GM12865 (cell line): ENCODE data around the gene HIC1.

Source experiments
- DNase-seq: peaks from one replicate; pipeline ENCODE4 v3.0.0; 2010; ENCODE audit warnings: low read depth
- H3K4me3 ChIP-seq: 2 replicates; pipeline ENCODE4 v1.5.1; 2011; ENCODE audit warnings: mild to moderate bottlenecking, low read depth, low read length, control low read depth
- TF ChIP-seq, protein P1 (sequence below): IDR thresholded peaks from 2 replicates; pipeline ENCODE4 v1.5.1; 2011; ENCODE audit warnings: low read length, control low read depth, low read depth, inconsistent platforms; ENCODE audit not compliant: insufficient read depth; ENCODE audit errors: missing control alignments

The HIC1 gene

DNA sequence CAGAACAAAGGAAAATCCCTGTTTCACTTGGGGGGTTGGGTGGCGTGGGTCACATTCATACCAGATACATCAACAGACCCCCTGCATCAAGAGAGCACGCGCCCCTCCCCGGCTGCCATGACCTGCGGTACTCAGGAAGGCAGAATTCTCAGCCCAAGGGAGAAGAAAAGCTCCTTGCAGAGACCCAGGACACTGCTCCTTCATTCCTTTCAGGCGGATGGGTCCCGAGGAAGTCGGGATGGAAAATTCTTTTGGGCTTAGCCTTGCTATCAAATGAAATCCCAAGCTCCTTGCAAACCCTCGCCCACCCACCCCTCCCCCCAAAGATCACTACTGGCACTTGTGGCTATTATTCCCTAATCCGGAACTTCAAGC, 40.6 kb downstream of the HIC1 start:
- TF ChIP-seq, protein P1, sequence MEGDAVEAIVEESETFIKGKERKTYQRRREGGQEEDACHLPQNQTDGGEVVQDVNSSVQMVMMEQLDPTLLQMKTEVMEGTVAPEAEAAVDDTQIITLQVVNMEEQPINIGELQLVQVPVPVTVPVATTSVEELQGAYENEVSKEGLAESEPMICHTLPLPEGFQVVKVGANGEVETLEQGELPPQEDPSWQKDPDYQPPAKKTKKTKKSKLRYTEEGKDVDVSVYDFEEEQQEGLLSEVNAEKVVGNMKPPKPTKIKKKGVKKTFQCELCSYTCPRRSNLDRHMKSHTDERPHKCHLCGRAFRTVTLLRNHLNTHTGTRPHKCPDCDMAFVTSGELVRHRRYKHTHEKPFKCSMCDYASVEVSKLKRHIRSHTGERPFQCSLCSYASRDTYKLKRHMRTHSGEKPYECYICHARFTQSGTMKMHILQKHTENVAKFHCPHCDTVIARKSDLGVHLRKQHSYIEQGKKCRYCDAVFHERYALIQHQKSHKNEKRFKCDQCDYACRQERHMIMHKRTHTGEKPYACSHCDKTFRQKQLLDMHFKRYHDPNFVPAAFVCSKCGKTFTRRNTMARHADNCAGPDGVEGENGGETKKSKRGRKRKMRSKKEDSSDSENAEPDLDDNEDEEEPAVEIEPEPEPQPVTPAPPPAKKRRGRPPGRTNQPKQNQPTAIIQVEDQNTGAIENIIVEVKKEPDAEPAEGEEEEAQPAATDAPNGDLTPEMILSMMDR, result no peak
- DNase-seq, result no peak

DNA sequence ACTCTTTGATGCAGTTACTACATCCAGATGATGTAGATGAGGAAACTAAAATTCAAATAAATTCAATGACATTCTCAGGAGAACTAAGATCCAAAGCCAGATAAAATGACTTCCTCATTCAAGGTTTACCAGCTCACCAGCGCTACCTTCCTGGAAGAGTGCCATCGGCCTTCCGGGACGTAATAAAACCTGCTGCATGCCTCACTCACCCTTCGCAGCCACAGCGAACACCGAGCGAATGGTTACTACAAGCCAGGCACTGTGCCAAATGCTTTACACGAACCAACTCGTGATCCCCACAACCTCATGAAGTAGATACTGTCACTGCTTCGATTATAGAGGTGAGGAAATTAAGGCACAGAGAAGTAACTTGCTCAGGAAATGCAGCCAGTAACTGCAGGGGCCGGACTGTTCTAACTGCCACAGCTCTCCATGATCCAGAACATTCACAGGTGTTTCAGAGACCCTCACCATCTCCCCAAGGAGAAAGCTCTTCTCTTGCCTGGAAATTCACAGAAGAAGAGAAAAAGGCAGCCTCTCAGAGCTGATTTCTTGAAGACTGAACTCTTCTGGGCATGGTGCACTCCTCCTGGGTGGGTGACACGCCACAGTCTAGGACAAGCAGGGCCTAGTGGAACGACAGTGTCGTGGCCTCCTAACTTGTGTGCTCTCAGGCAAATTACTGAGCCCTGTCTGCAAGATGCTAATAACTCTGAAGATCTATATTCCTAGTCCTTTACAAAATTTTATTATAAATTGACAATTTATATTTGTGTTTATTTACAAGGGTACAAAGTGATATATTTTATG, 46.8 kb downstream of the HIC1 start:
- H3K4me3 ChIP-seq, result no peak overlapping the region
- no peak for DNase-seq
- TF ChIP-seq, protein P1, result no peak

More for the DNA sequence above, 40.6 kb downstream of the HIC1 start:
- no peak overlapping the region for H3K4me3 ChIP-seq

DNA sequence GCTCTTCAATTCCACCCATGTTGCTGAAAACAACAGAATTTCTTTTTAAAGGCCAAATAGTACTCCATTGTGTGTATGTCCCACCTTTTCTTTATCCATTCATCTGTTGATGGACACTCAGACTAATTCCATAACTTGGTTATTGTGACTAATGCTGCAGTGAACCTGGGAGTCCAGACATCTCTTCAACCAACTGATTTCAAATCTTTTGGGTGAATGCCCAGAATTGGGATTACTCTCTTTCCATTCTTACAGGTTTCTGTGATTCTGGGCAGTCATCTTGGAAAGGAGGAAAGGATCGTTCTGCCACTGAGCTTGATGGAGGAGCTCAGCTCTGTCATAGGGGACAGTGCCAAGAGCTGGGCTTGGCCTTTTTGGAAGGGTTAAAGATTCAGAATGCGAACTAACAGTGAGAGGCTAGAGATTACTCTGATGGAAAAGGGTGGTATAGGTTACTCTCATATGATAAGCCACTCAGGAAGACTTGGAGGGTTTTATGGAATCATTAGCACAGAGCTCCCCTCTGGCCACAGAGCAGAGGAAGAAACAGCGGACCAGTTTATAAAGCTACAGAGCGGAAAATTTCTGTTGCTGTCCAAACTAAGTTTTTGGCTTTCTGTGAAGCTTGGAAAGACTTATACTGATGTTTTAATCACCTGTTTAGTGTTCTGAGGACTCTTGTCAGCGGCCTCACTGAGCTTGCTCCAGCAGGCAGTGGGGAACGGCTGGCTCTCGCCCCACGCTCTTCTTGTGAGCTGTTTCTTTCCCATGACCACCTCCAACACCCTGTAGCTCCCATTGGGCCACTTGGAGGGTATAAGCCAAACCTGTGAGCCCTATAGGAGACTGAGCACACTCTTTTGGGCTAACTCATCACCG, 48.3 kb downstream of the HIC1 start:
- TF ChIP-seq, protein P1, result no peak
- no peak for DNase-seq
- no peak overlapping the region for H3K4me3 ChIP-seq

DNA sequence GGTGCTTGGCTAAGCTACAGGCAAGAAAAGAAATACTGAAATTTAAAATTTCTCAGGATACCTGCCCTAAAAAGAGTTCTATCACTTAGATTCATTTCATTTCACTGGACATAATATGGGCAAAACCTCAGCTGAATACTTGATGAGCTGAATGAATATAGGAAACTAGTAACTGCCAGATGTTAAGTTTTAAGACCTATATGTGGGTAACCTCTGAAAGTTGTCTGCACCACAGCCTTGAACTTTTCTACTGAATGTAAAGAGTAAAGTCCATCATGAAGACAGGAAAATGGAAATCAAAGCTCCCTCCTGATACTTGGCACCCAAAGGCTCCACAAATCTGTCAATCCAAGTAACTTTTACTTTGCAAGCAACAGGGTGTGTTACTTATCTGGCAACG, 50.8 kb downstream of the HIC1 start:
- TF ChIP-seq, protein P1, result no peak
- H3K4me3 ChIP-seq, result no peak overlapping the region
- peak; percentile 53 for DNase-seq

DNA sequence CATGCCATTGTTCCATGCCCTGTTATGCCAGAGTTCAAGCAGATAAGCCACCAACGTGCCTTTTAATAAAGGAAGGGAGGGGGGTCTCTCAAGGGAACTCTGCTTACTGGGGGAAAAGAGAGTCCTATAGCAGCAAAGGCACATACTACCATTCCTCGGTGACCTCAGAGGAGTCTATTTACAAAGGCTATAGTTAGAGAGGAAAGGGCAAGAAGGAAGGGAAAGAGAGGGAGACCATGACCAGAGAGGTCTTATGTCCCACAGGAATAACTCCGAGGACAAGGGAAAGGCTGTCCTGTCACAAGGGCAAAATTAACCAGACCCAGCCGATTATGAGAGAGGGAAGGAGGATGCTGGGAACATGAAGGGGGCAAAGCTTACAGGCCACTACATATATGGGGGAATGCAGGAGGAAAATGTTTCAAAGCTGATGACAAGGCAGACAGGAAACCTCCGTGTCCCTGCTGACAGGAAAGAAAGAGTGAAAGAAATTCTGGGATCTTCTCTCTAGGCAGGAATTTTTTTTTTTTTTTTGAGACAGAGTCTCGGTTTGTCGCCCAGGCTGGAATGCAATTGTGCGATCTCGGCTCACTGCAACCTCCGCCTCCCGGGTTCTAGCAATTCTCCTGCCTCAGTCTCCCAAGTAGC, 51.5 kb downstream of the HIC1 start:
- TF ChIP-seq, protein P1, result no peak
- H3K4me3 ChIP-seq, result no peak overlapping the region
- no peak for DNase-seq

DNA sequence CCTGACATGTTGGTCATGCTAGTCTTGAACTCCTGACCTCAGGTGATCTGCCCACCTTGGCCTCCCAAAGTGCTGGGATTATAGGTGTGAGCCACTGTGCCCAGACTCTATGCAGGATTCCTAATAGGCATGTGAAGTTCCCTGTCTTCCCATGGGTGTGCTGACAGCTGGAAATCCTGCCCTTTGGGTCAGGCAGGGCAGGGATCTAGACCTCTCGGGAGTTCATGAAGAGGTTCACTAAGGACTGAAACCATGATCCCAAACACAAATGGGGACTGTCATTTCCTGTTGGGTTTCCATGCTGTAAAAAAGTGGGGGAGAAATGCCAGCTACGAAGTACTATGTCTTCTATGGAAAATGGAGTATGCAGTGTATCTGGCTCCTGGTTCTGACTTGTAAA, 52.1 kb downstream of the HIC1 start:
- no peak overlapping the region for H3K4me3 ChIP-seq
- no peak for DNase-seq
- TF ChIP-seq, protein P1, result no peak
